Measurements from ENCODE around the gene ZNF24. TPM values are rescaled to one million over a fixed set of nuclear protein-coding genes. Genes with fewer than 3 reads are reported as not detected.

ZNF24 gene
- total RNA-seq, 1 donor from 2014 or later, result 53.6 TPM

DNA sequence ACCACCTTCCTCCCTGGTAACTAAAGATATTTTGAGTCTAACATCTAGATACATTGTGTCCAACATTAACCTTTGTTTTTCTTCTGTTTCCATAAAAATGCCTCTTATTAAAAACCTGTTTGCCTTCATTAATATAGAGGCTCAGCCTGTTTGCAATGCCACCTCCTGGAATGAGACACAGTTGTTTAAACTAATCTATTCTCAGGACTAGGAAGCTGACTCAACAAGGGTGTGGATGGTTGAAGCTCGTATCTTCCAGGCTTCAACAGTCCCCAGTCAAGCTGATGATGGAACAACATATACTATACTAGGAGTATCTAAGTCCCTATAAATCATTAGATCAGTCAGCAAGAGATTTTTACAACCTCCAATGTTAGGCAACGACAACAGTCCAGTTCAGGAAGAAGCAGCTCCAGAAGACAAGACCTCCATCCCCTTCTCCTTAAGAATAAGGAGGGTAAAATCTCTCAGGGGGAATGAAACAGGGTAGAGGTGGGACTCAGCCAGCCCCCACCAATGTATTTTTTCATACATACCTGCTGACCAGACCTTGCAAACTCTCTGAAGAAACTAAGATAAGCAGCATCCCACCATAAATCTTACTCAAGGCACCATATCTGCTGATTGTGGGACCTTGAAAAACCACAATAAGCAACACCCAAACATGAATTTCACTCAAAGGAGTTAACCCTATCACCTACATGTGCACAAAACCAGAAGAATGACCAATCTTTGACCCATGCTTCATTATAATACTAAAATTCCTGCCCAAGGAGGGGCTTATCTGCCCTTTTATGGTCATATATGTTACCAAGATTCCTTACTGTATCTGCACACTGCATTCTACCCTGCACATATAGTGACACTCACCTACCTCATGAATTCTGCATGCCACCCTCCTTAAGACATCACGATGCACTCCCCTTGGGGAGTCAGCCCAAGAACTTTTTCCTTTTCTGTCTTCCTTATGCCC is 21.4 kb downstream of the ZNF24 start:
- intact Hi-C loops (cut with micrococcal nuclease), result no loop called here
- DNase-seq (no peak), ATAC-seq (no peak)

DNA sequence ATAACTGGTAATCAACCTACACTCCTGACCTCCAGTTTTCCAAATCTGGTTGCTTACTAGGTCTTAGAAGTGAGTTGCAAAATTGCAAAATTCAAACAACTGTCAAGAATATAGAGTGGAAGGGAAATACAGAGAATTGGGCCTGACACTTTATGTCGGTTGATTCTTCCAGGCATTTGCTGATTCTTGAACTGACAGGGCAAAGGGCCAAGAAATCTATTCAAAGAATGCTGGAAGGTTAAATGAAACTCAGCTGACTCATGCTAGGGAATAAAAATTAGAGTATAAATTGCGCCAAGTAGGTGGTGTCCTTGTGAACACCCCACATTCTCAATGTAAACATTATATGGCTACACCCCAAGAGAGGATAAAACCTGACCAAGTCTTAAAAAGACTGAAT is 32.7 kb downstream of the ZNF24 start:
- DNase-seq (no peak), ATAC-seq (no peak)
- intact Hi-C loops (cut with micrococcal nuclease), result no loop called here

GRCh38 chr18:35306588-35307250 is 37.5 kb downstream of the ZNF24 start:
- ATAC-seq, result no peak

GRCh38 chr18:35303610-35304009 is 40.6 kb downstream of the ZNF24 start:
- ATAC-seq, result peak; percentile 60
- intact Hi-C loops (cut with micrococcal nuclease), result no loop called here
- no peak for DNase-seq

More at GRCh38 chr18:35306588-35307250, 37.5 kb downstream of the ZNF24 start:
- intact Hi-C loops (cut with micrococcal nuclease), result no loop called here
- DNase-seq, result no peak

GRCh38 chr18:35296060-35296459 is 48.2 kb downstream of the ZNF24 start:
- ATAC-seq (peak; percentile 80), DNase-seq (no peak)
- intact Hi-C loops (cut with micrococcal nuclease), result no loop called here

GRCh38 chr18:35291166-35291565 is 53.1 kb downstream of the ZNF24 start:
- no peak for ATAC-seq
- intact Hi-C loops (cut with micrococcal nuclease), result no loop called here
- no peak for DNase-seq

- peak; percentile 96 for DNase-seq
- intact Hi-C loops (cut with micrococcal nuclease), result no loop called here
- ATAC-seq, result peak; percentile 100
Observed at GRCh38 chr18:35290094-35290735, 54.0 kb downstream of the ZNF24 start, which contains the start of gene ZSCAN30. Gene ZSCAN30, minus strand, starts transcription at chr18:35290229. Its CDS starts 25,877 bp downstream, at chr18:35264352.

- intact Hi-C loops (cut with micrococcal nuclease), result no loop called here
- DNase-seq, result peak; percentile 30
- ATAC-seq, result peak; percentile 49
Observed at GRCh38 chr18:35289727-35290093, 54.5 kb downstream of the ZNF24 start.

DNA sequence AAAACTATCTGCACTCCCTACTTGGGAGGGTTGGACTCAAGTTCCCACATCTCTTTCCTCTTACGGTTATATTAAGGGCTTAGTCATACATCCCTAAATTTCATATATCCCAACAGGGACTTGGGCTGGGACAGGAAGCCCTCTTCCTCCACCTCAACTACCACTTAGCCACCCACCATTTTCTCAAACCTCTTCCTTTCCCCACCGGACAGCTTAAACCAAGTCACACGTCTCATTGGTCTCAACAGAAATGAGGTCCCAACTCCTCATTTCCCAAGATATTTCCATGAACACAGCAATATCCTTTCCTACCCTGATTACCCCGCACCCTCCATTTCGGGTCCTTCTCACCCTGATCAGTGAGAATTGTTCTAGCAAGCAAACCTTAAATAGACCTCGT is 54.9 kb downstream of the ZNF24 start:
- intact Hi-C loops (cut with micrococcal nuclease), result no loop called here
- peak; percentile 8 for ATAC-seq
- DNase-seq, result no peak

DNA sequence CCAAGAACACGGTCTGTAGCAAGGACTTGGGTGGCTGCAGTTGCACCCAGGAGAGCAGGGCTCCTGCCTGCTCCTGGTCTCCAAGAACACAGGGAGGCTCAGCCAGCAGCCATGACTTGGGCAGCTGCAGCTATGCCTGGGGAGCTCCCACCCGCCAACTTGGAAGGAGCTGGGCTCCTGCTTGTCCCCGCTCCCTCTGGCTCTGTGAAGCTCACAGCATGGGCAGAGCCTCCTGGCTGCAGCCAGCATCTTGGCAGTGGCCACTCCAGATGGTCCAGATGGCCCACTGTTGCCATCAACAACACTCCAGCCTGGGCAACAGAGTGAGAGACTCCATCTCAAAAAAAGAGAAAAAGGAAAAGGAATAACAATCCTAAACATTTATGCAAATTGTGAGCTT is 59.4 kb downstream of the ZNF24 start:
- DNase-seq (no peak), ATAC-seq (no peak)
- intact Hi-C loops (cut with micrococcal nuclease), result no loop called here

GRCh38 chr18:35283923-35284794 is 60.1 kb downstream of the ZNF24 start:
- ATAC-seq (peak; percentile 86), DNase-seq (peak; percentile 55)
- intact Hi-C loops (cut with micrococcal nuclease), result no loop called here

DNA sequence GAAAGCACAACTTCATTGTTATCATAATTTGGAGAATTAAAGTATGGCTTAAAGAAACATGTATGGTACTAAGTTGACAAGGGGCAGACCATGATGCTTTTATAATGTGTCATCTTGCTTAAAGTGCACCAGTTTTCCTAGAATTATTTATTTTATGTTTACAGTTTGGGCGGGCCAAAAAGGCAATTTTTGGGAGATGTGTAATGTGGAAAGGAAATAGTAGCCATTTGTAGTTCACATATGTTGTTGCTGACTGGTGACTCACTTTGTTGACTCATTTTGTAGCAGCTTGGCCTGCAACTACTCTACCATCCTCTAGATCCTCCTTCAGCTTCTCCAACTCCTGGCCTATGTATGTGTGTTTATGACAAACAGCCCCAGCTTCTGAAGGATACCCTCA is 61.9 kb downstream of the ZNF24 start:
- intact Hi-C loops (cut with micrococcal nuclease), result no loop called here
- no peak for ATAC-seq
- no peak for DNase-seq

Other genes with a start within 250 kb of the ZNF24 start
- 15.9 TPM for gene ZNF397, start 103.4 kb downstream of the ZNF24 start, total RNA-seq
- 13.2 TPM for gene ZSCAN30, start 54.2 kb downstream of the ZNF24 start, total RNA-seq
- gene ZNF396, start 32.9 kb upstream of the ZNF24 start, total RNA-seq, result 0.62 TPM
- 24.9 TPM for gene INO80C, start 153.5 kb upstream of the ZNF24 start, total RNA-seq
- gene GALNT1, start 237.3 kb upstream of the ZNF24 start, total RNA-seq, result 47.0 TPM

Data from left ventricle myocardium superior (tissue), 1 donor.